IMR-90 (cell line): ENCODE results near the gene CNOT2. TPM values are rescaled to one million over a fixed set of nuclear protein-coding genes. Genes with fewer than 3 reads are reported as not detected.
A peak's percentile ranks its signal among the peaks of the same experiment; 100 is the strongest.

Experiments used
- ATAC-seq: fragments of 200-7000 bp; cut with Tn5 transposase; 2 replicates; pipeline ENCODE4 v1.9.1; 2020; ENCODE audit warnings: low read depth, mild to moderate bottlenecking, moderate library complexity
- BruUV-seq: library from RNA; stranded (reverse); fragments of 400-500 nt; replicated peaks from 2 replicates; lab custom pipeline; 2021; lab: Mats Ljungman, UMichigan
- CTCF ChIA-PET: fragments of 300-600 bp; formaldehyde crosslinking; extraction: SDS; loops from one replicate; lab custom pipeline; 2021; ENCODE audit warnings: antibody characterized with exemption; lab: Yijun Ruan, JAX
- POLR2A ChIA-PET: fragments of 300-600 bp; sonication (Branson Sonifier 250); formaldehyde crosslinking; loops from one replicate; lab custom pipeline; 2022; ENCODE audit warnings: antibody characterized with exemption; ENCODE audit not compliant: unreplicated experiment; lab: Charles Lee
- DNase-seq: peaks from one replicate; pipeline ENCODE4 v3.0.0; 2013
- H2AFZ ChIP-seq: replicated peaks from 2 replicates; pipeline ENCODE3; 2013; ENCODE audit warnings: low read length, mild to moderate bottlenecking; ENCODE audit not compliant: poor library complexity
- H2AK5ac ChIP-seq: 2 replicates; pipeline ENCODE4 v1.6.1; 2013; ENCODE audit warnings: low read depth, low read length, inconsistent platforms
- H2AK9ac ChIP-seq: replicated peaks from 2 replicates; pipeline ENCODE3; 2013; ENCODE audit warnings: mild to moderate bottlenecking, low read depth, low read length, moderate library complexity; ENCODE audit not compliant: poor library complexity
- H2BK120ac ChIP-seq: 2 replicates; pipeline ENCODE4 v1.6.1; 2013; ENCODE audit warnings: low read depth, low read length, inconsistent platforms
- H2BK15ac ChIP-seq: 3 replicates; pipeline ENCODE4 v1.6.1; 2013; ENCODE audit warnings: low read depth, low read length, inconsistent platforms
- H2BK20ac ChIP-seq: 2 replicates; pipeline ENCODE4 v1.6.1; 2013; ENCODE audit warnings: low read depth, mild to moderate bottlenecking, inconsistent platforms, low read length, moderate library complexity
- H2BK5ac ChIP-seq: 2 replicates; pipeline ENCODE4 v1.6.1; 2013; ENCODE audit warnings: mild to moderate bottlenecking, low read depth, low read length, inconsistent platforms; ENCODE audit not compliant: poor library complexity, severe bottlenecking
- H3K14ac ChIP-seq: replicated peaks from 2 replicates; pipeline ENCODE4 v1.6.1; 2013; ENCODE audit warnings: low read depth, low read length, inconsistent platforms
- H3K18ac ChIP-seq: 2 replicates; pipeline ENCODE4 v1.6.1; 2013; ENCODE audit warnings: low read depth, low read length, control low read depth
- H3K23ac ChIP-seq: 2 replicates; pipeline ENCODE4 v1.6.1; 2013; ENCODE audit warnings: low read depth, low read length, inconsistent platforms
- H3K27ac ChIP-seq: 2 replicates; pipeline ENCODE4 v1.5.1; 2013; ENCODE audit warnings: mild to moderate bottlenecking, control low read depth, low read length; ENCODE audit not compliant: insufficient read depth
- H3K27me3 ChIP-seq: 2 replicates; pipeline ENCODE4 v1.6.1; 2013; ENCODE audit warnings: low read length; ENCODE audit not compliant: control insufficient read depth, insufficient read depth
- H3K36me3 ChIP-seq: 2 replicates; pipeline ENCODE4 v1.6.1; 2013; ENCODE audit warnings: low read length, mixed read lengths; ENCODE audit not compliant: control insufficient read depth, insufficient read depth
- H3K4ac ChIP-seq: 2 replicates; pipeline ENCODE4 v1.6.1; 2013; ENCODE audit warnings: low read depth, low read length, inconsistent platforms
- H3K4me1 ChIP-seq: 2 replicates; pipeline ENCODE4 v1.6.1; 2013; ENCODE audit warnings: low read length, mixed read lengths; ENCODE audit not compliant: control insufficient read depth, insufficient read depth
- H3K4me2 ChIP-seq: 2 replicates; pipeline ENCODE4 v1.6.1; 2013; ENCODE audit warnings: low read depth, mild to moderate bottlenecking, control low read depth, low read length, moderate library complexity
- H3K4me3 ChIP-seq: 2 replicates; pipeline ENCODE4 v1.5.1; 2013; ENCODE audit warnings: low read depth, mild to moderate bottlenecking, control low read depth, low read length, moderate library complexity; ENCODE audit not compliant: insufficient read depth
- H3K56ac ChIP-seq: 2 replicates; pipeline ENCODE4 v1.6.1; 2013; ENCODE audit warnings: low read length, inconsistent platforms; ENCODE audit not compliant: insufficient read depth; ENCODE audit errors: extremely low read depth
- H3K79me1 ChIP-seq, 2 experiments: 2 replicates each; pipeline ENCODE4 v1.6.1; 2013; ENCODE audit warnings: low read length in 2 of 2, inconsistent platforms in 1 of 2, low read depth in 1 of 2
- H3K9ac ChIP-seq: 2 replicates; pipeline ENCODE4 v1.6.1; 2013; ENCODE audit warnings: low read depth, low read length, control low read depth
- H3K9me1 ChIP-seq: 2 replicates; pipeline ENCODE4 v1.6.1; 2013; ENCODE audit warnings: low read length, inconsistent platforms; ENCODE audit not compliant: insufficient read depth
- H3K9me3 ChIP-seq: 2 replicates; pipeline ENCODE4 v1.6.1; 2013; ENCODE audit warnings: low read length; ENCODE audit not compliant: control insufficient read depth, insufficient read depth
- H4K20me1 ChIP-seq: 2 replicates; pipeline ENCODE4 v1.6.1; 2013; ENCODE audit warnings: low read length, inconsistent platforms; ENCODE audit not compliant: insufficient read depth
- H4K5ac ChIP-seq: 2 replicates; pipeline ENCODE4 v1.6.1; 2013; ENCODE audit warnings: mild to moderate bottlenecking, low read depth, low read length, control low read depth
- H4K8ac ChIP-seq, 2 experiments: 2 replicates each; pipeline ENCODE4 v1.6.1; 2013; ENCODE audit warnings: low read depth in 2 of 2, low read length in 2 of 2, control low read depth in 1 of 2, inconsistent platforms in 1 of 2
- H4K91ac ChIP-seq: 2 replicates; pipeline ENCODE4 v1.6.1; 2013; ENCODE audit warnings: low read depth, low read length, inconsistent platforms; ENCODE audit not compliant: insufficient read depth
- BHLHE40 ChIP-seq: fragments of 150-350 bp; IDR thresholded peaks from 2 replicates; pipeline ENCODE4 v1.6.1; 2016; ENCODE audit warnings: mild to moderate bottlenecking, low read depth, low read length
- CEBPB ChIP-seq: IDR thresholded peaks from 2 replicates; pipeline ENCODE4 v1.6.1; 2012; ENCODE audit warnings: low read depth, low read length, improper control_type of control experiment
- MAFK ChIP-seq: IDR thresholded peaks from 2 replicates; pipeline ENCODE4 v1.6.1; 2012; ENCODE audit warnings: low read depth, low read length, improper control_type of control experiment
- MAZ ChIP-seq: IDR thresholded peaks from 2 replicates; pipeline ENCODE4 v1.6.1; 2012; ENCODE audit warnings: low read depth, mild to moderate bottlenecking, low read length, improper control_type of control experiment, moderate library complexity, borderline replicate concordance
- POLR2A ChIP-seq: IDR thresholded peaks from 2 replicates; pipeline ENCODE4 v1.6.1; 2012; ENCODE audit warnings: mild to moderate bottlenecking, low read depth, low read length
- RAD21 ChIP-seq: IDR thresholded peaks from 2 replicates; pipeline ENCODE4 v1.6.1; 2012; ENCODE audit warnings: low read length, improper control_type of control experiment
- RFX5 ChIP-seq: IDR thresholded peaks from 2 replicates; pipeline ENCODE4 v1.8.0; 2012; ENCODE audit warnings: low read depth, mild to moderate bottlenecking, low read length, moderate library complexity
- SMC3 ChIP-seq: fragments of 150-350 bp; IDR thresholded peaks from 2 replicates; pipeline ENCODE4 v1.6.1; 2016; ENCODE audit warnings: low read depth, mild to moderate bottlenecking, antibody characterized with exemption, low read length, moderate library complexity
- WGBS, 2 experiments: methylation state at CpG; one replicate each; pipeline versions ENCODE4 v1.1.5 to v1.1.7; 2013; ENCODE audit warnings: missing lambda C conversion rate in 2 of 2; ENCODE audit not compliant: insufficient read length in 1 of 2; ENCODE audit errors: extremely low coverage in 2 of 2; 5-methylcytosine and 5-hydroxymethylcytosine counted together
- dilution Hi-C: fragments of 300-500 bp; cut with HindIII; formaldehyde crosslinking; loops from one replicate; pipeline ENCODE4 v1.14.3; 2018; ENCODE audit warnings: low sequenced_read_pairs; ENCODE audit not compliant: unreplicated experiment
- in situ Hi-C: fragments of 300-500 bp; cut with MboI; formaldehyde crosslinking; loops from 3 replicates; pipeline ENCODE4 v1.14.3; 2019; ENCODE audit warnings: low sequenced_read_pairs, inconsistent platforms, mixed read lengths
- intact Hi-C: fragments of 100-400 bp; cut with micrococcal nuclease; formaldehyde crosslinking; loops from 2 replicates; pipeline ENCODE4 v1.10.0; 2022
- polyA plus RNA-seq, 3 experiments: library from polyadenylated mRNA; depleted of rRNA; stranded (reverse); fragments of >200 nt; gene quantifications; 2 replicates each; pipeline ENCODE4 v1.2.3, GENCODE V29; 2012; ENCODE audit warnings: low replicate concordance in 1 of 3
- total RNA-seq: library from RNA; depleted of rRNA; stranded (reverse); fragments of >200 nt; gene quantifications from 2 replicates; pipeline ENCODE4 v1.2.3, GENCODE V29; 2012

CNOT2 gene
- total and polyA plus RNA-seq, 2 of the 4 experiments (the other 2 are of a cell fraction): 63.4 to 159 TPM

- POLR2A ChIA-PET: no interaction called here
- ATAC-seq: no peak
- intact Hi-C loops: loop anchor here (5.0 to 10.0 kb wide), 3 partner anchors 107 to 484 kb away; no protein-coding TSS in a partner anchor
Measured at GRCh38 chr12:70240673-70241072, 2.6 kb upstream of the CNOT2 start.

More at GRCh38 chr12:70240673-70241072, 2.6 kb upstream of the CNOT2 start:
- H3K4me2 ChIP-seq: no peak overlapping the region
- H3K9ac ChIP-seq: no peak overlapping the region
- H3K14ac ChIP-seq: no peak overlapping the region
- H3K27me3 ChIP-seq: no peaks in the 10 kb centered on the region
- H4K8ac ChIP-seq: no peak overlapping the region
- no peak overlapping the region for H2AK9ac ChIP-seq
- no peak overlapping the region for H2AFZ ChIP-seq
- no peak overlapping the region for H3K23ac ChIP-seq
- no peak overlapping the region for H2BK120ac ChIP-seq
- H3K18ac ChIP-seq: no peak overlapping the region
- CTCF ChIA-PET: no interaction called here
- in situ Hi-C loops (no loop called here), dilution Hi-C loops (no loop called here)
- TF ChIP-seq SMC3: no peak
- TF ChIP-seq MAZ: no peak
- TF ChIP-seq BHLHE40: no peak
- TF ChIP-seq MAFK: no peak
- peak; percentile 69 for TF ChIP-seq RFX5
- TF ChIP-seq POLR2A: no peak
- no peak for TF ChIP-seq CEBPB
- no peak for TF ChIP-seq RAD21
- peaks cover 7% of the 10 kb centered on the region for H3K36me3 ChIP-seq
- H2BK20ac ChIP-seq: no peak overlapping the region
- no peaks in the 10 kb centered on the region for H3K9me3 ChIP-seq
- BruUV-seq: no TSS peak
- H4K20me1 ChIP-seq: peaks cover 14% of the 10 kb centered on the region
- no peak overlapping the region for H3K56ac ChIP-seq
- no peak overlapping the region for H4K5ac ChIP-seq
- WGBS, 2 experiments: 83% methylated on average over 1 of the region's 1 CpG; no CpG with 5 or more reads in 1 of the 2 experiments
- no peaks in the 10 kb centered on the region for H3K9me1 ChIP-seq
- H3K4me3 ChIP-seq: no peak overlapping the region
- H3K79me1 ChIP-seq: peaks cover 8 to 26% of the 10 kb centered on the region in 2 experiments; a peak in 3 of 4 replicates
- H2BK15ac ChIP-seq: no peak overlapping the region
- no peak for DNase-seq
- H2BK5ac ChIP-seq: no peak overlapping the region
- no peak overlapping the region for H2AK5ac ChIP-seq
- H3K27ac ChIP-seq: no peak overlapping the region
- no peak overlapping the region for H3K4ac ChIP-seq
- H3K4me1 ChIP-seq: no peaks in the 10 kb centered on the region
- no peak overlapping the region for H4K91ac ChIP-seq
